ENCODE measurements around the gene PPP1R14B.

PPP1R14B gene

DNA sequence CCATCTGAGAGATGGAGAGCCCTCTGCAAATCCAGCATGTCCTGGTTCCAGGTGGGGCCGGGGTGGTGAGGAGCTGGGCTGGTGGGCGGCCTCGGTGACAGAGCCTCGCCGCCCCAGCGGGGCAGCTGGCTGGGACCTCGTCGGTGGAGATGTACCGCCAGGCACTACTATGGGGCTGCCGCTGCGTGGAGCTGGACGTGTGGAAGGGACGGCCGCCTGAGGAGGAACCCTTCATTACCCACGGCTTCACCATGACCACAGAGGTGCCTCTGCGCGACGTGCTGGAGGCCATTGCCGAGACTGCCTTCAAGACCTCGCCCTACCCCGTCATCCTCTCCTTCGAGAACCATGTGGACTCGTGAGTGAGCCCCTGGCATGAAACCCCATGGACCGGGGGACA, 11.6 kb upstream of the PPP1R14B start:
- TF ChIP-seq, protein P1, sequence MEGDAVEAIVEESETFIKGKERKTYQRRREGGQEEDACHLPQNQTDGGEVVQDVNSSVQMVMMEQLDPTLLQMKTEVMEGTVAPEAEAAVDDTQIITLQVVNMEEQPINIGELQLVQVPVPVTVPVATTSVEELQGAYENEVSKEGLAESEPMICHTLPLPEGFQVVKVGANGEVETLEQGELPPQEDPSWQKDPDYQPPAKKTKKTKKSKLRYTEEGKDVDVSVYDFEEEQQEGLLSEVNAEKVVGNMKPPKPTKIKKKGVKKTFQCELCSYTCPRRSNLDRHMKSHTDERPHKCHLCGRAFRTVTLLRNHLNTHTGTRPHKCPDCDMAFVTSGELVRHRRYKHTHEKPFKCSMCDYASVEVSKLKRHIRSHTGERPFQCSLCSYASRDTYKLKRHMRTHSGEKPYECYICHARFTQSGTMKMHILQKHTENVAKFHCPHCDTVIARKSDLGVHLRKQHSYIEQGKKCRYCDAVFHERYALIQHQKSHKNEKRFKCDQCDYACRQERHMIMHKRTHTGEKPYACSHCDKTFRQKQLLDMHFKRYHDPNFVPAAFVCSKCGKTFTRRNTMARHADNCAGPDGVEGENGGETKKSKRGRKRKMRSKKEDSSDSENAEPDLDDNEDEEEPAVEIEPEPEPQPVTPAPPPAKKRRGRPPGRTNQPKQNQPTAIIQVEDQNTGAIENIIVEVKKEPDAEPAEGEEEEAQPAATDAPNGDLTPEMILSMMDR (conservative IDR thresholded peaks at IDR 0.05) = no peak
- no peak for TF ChIP-seq ZFX (IDR thresholded peaks at IDR 0.05)
- H3K27ac ChIP-seq = no peak overlapping the region

DNA sequence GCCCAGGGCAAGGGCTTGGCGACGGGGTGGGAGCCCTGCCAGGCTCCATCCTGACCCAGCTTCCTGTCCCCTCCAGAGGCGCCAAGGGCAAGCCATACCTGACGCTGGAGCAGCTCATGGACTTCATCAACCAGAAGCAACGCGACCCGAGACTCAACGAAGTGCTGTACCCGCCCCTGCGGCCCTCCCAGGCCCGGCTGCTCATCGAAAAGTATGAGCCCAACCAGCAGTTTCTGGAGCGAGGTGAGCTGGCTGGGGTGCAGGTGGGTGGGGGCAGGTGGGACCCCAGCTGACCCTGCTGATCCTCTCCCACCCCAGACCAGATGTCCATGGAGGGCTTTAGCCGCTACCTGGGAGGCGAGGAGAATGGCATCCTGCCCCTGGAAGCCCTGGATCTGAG, 9.6 kb upstream of the PPP1R14B start:
- H3K27ac ChIP-seq = no peak overlapping the region
- TF ChIP-seq, protein P1 (conservative IDR thresholded peaks at IDR 0.05) = no peak
- TF ChIP-seq ZFX (IDR thresholded peaks at IDR 0.05) = no peak

- no peak overlapping the region for H3K27ac ChIP-seq
- no peak for TF ChIP-seq ZFX (IDR thresholded peaks at IDR 0.05)
- TF ChIP-seq, protein P1 (conservative IDR thresholded peaks at IDR 0.05) = no peak
Observed at GRCh38 chr11:64255135-64256128, 8.7 kb upstream of the PPP1R14B start.

- TF ChIP-seq ZFX (IDR thresholded peaks at IDR 0.05) = no peak
- TF ChIP-seq, protein P1 (conservative IDR thresholded peaks at IDR 0.05) = no peak
- H3K27ac ChIP-seq = no peak overlapping the region
Observed at GRCh38 chr11:64254326-64254725, 7.6 kb upstream of the PPP1R14B start.

DNA sequence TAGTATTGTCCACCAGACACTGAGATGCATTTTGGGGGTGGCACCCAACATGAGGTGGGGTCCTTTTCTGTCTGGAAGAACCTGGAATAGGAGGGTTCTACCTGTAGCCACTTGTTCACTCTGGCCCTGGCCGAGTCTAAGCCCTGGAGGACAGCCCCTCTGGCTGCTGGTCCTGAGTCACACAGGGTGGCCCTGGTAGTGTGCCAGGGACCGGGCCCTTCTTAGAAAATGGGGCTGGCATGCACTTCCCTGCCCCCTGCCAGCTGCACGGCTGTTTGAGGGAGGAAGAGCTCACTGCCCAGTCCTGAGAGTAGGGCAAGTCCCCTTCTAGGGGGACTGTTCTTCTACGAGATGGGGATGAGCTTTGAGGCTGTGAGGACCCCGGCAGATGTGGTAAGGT, 6.7 kb upstream of the PPP1R14B start:
- TF ChIP-seq ZFX (IDR thresholded peaks at IDR 0.05) = no peak
- H3K27ac ChIP-seq = no peak overlapping the region

DNA sequence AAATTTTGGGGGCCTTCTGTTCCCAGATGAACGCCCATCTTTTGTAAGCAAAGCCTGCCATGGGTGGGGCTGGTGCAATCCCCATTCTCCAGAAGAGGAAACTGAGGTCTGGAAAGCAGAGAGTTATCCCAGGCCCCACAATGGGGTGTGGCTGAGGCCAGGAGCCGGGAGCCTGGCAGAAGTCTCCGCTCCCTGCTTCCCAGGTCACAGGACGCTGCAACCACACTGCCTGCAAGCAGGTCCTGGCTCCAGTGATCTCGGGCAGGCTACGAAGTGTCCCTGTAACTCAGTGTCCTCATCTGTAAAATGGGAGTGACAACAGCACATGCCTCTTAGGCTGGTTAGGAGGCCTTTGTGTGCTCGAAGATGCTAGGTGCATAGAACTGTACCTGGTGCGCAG, 6.3 kb upstream of the PPP1R14B start:
- no peak for TF ChIP-seq ZFX (IDR thresholded peaks at IDR 0.05)
- TF ChIP-seq, protein P1 (conservative IDR thresholded peaks at IDR 0.05) = no peak
- H3K27ac ChIP-seq = no peak overlapping the region; the same call in 1 of the 2 replicates

- peak overlapping the region; percentile 78 for H3K27ac ChIP-seq
- TF ChIP-seq, protein P1 (conservative IDR thresholded peaks at IDR 0.05) = no peak
- TF ChIP-seq ZFX (IDR thresholded peaks at IDR 0.05) = no peak
Observed at GRCh38 chr11:64252003-64252872, 5.5 kb upstream of the PPP1R14B start.

Measured in C4-2B (cell line).